Measurements from ENCODE around the gene SPNS2.
"Not testable (repeated sequence)": the region's sequence is repeated elsewhere in the genome, so short reads cannot be mapped to it uniquely, and the experiment has no call there.

The SPNS2 gene

GRCh38 chr17:4562015-4562969 is 63.6 kb downstream of the SPNS2 start:
- DNase-seq, result no peak

- peak in 46 of 56 donors; percentile 7 to 80 (median 38) for DNase-seq
Measured at GRCh38 chr17:4565209-4566141, 66.8 kb downstream of the SPNS2 start.

GRCh38 chr17:4566785-4567184 is 68.1 kb downstream of the SPNS2 start:
- DNase-seq, result peak in 24 of 56 donors; percentile 3 to 59 (median 18)

GRCh38 chr17:4569591-4569990 is 70.9 kb downstream of the SPNS2 start:
- DNase-seq, result no peak

GRCh38 chr17:4572131-4572530 is 73.5 kb downstream of the SPNS2 start:
- DNase-seq, result no peak

GRCh38 chr17:4573115-4573514 is 74.4 kb downstream of the SPNS2 start:
- no peak for DNase-seq

- no peak for DNase-seq
Measured at GRCh38 chr17:4573669-4574068, 75.0 kb downstream of the SPNS2 start.

GRCh38 chr17:4574448-4575045 is 75.9 kb downstream of the SPNS2 start:
- no peak for DNase-seq

- DNase-seq, result no peak
Measured at GRCh38 chr17:4576161-4576558, 77.5 kb downstream of the SPNS2 start.

GRCh38 chr17:4576729-4577322 is 78.1 kb downstream of the SPNS2 start:
- no peak for DNase-seq

- DNase-seq, result no peak
Measured at GRCh38 chr17:4577386-4577993, 78.8 kb downstream of the SPNS2 start.

GRCh38 chr17:4578349-4578748 is 79.7 kb downstream of the SPNS2 start:
- DNase-seq, result not testable (repeated sequence)

GRCh38 chr17:4579678-4580077 is 81.0 kb downstream of the SPNS2 start:
- no peak for DNase-seq

GRCh38 chr17:4580291-4580690 is 81.6 kb downstream of the SPNS2 start:
- no peak for DNase-seq

- no peak for DNase-seq
Measured at GRCh38 chr17:4582101-4582501, 83.4 kb downstream of the SPNS2 start.

- DNase-seq, result no peak
Measured at GRCh38 chr17:4582691-4583090, 84.0 kb downstream of the SPNS2 start.

- no peak for DNase-seq
Measured at GRCh38 chr17:4583206-4583605, 84.5 kb downstream of the SPNS2 start.

GRCh38 chr17:4583782-4584100 is 85.1 kb downstream of the SPNS2 start:
- peak in 1 of 56 donors; percentile 3 for DNase-seq

- DNase-seq, result peak in 1 of 56 donors; percentile 39
Measured at GRCh38 chr17:4584101-4584916, 85.6 kb downstream of the SPNS2 start, which contains the start of gene SMTNL2. Gene SMTNL2, plus strand, starts transcription at chr17:4584529. Its CDS starts 77 bp downstream, at chr17:4584606.
